Daoy (cell line): ENCODE data around the gene AATF. TPM values are rescaled to one million over a fixed set of nuclear protein-coding genes. Genes with fewer than 3 reads are reported as not detected.

Experiments used
- DNase-seq: peaks from one replicate; pipeline ENCODE4 v3.0.0-alpha.2; 2015; ENCODE audit warnings: low read depth
- total RNA-seq: library from RNA; depleted of rRNA; stranded (reverse); fragments of >200 nt; shearing (Covaris generic); gene quantifications from 2 replicates; pipeline ENCODE4 v1.2.3, GENCODE V29; 2014; rRNA removed

The AATF gene
- total RNA-seq, 1 experiment from 2014 or later = 106 TPM

GRCh38 chr17:37101306-37101705 is 152.6 kb downstream of the AATF start:
- DNase-seq = no peak

DNA sequence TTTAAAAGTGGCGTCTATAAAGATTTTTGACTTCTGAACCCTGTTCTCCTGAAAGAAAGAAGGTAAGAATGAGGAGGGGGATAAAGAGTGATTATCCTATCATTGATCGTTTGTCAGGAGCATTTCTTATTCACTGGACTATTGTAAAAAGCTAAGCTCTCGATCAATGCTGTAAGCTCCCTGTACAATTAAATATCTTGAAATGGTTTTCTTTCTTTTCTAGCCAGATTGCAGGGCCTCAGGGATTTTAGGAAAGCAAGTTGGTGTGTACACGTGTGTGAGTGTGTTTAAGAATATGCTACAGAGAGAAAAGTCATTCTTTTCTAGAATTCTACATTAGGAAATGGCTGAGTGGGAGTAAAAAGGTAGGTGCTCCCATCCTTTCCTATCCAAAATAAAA is 154.5 kb downstream of the AATF start:
- no peak for DNase-seq

DNA sequence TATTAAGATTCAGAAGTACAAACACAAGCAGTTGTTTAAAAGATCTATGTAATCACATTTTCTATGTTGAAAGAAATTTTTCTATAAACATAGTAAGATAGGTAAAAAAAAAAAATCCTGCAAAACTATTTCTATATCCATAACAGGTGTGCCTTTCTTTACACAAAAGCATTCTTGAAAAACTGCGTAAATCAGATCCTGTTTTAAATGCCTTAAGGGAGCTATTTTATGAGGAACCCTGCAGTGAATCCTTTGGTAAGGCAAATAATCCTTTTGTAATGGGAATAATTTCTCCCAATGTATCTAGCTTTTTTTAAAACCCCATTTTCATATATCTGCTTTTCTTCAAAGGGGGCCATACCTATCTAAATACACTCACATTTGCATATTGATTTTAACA is 157.3 kb downstream of the AATF start:
- no peak for DNase-seq

Other genes with a start within 250 kb of the AATF start
- 8.6 and 17.1 TPM in 2 replicates for gene LHX1, start 11.5 kb upstream of the AATF start, total RNA-seq